NB4 (cell line): ENCODE data around the gene MRPL12.
"Not testable (repeated sequence)": the region's sequence is repeated elsewhere in the genome, so short reads cannot be mapped to it uniquely, and the experiment has no call there.

Source experiments
- DNase-seq: peaks from one replicate; pipeline ENCODE4 v3.0.0; 2010; ENCODE audit warnings: low read depth
- H3K4me3 ChIP-seq: one replicate; pipeline ENCODE4 v1.5.1; 2011; ENCODE audit warnings: mild to moderate bottlenecking, low read depth, low read length, moderate library complexity
- MAX ChIP-seq: IDR thresholded peaks from 2 replicates; pipeline ENCODE4 v1.6.1; 2011; ENCODE audit warnings: low read depth, low read length
- MYC ChIP-seq: IDR thresholded peaks from 2 replicates; pipeline ENCODE4 v1.6.1; 2011; ENCODE audit warnings: low read depth, low read length
- POLR2A ChIP-seq: IDR thresholded peaks from 2 replicates; pipeline ENCODE4 v1.6.1; 2011; ENCODE audit warnings: mild to moderate bottlenecking; ENCODE audit not compliant: insufficient read length; ENCODE audit errors: extremely low read depth
- TF ChIP-seq, protein P1 (sequence below): IDR thresholded peaks from one replicate; pipeline ENCODE4 v1.5.1; 2012; ENCODE audit warnings: low read depth, low read length

Gene MRPL12

DNA sequence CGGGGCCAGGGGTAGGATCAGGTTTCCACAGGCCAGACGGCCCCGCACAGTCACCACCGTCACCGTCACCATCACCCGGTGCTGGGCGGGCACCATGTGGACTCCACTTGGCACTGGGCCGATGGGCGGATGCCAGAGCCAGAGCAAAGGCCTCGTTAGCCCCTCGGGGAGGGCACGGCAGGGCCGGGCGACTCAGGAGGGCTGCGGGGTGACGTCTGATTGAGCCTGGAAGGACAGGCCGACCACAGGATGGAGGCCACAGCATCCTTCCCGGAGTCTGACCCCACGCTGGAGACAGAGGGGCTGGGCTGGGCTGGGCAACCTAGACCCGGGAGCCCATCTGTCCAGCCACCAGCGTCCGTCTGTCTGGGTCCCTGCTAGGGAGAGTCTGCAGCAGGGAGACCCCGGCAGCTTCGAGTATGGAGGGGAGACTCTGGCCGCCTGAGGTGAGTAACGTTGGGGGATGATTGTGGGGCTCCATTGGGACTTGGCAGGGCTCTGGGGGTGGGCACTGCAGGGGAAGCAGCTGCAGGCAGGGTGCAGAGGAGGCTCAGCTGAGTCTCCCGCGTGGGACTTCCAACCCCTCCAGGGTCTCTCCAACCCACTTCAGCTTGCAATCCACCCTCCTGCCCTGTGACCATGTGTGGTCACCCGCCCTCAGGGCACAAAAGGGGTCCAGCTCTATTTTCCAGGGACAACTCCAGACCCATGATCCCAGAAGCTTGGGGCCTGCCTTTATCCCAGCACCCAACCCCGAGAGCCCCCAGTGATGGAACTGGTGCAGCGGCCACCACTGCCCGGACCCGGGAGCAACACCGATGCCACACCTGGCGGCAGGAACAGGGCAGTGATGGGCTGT is 31.5 kb downstream of the MRPL12 start:
- no peak for DNase-seq
- peak overlapping the region; percentile 37 for H3K4me3 ChIP-seq
- TF ChIP-seq MAX = no peak
- TF ChIP-seq POLR2A = no peak
- TF ChIP-seq, protein P1, sequence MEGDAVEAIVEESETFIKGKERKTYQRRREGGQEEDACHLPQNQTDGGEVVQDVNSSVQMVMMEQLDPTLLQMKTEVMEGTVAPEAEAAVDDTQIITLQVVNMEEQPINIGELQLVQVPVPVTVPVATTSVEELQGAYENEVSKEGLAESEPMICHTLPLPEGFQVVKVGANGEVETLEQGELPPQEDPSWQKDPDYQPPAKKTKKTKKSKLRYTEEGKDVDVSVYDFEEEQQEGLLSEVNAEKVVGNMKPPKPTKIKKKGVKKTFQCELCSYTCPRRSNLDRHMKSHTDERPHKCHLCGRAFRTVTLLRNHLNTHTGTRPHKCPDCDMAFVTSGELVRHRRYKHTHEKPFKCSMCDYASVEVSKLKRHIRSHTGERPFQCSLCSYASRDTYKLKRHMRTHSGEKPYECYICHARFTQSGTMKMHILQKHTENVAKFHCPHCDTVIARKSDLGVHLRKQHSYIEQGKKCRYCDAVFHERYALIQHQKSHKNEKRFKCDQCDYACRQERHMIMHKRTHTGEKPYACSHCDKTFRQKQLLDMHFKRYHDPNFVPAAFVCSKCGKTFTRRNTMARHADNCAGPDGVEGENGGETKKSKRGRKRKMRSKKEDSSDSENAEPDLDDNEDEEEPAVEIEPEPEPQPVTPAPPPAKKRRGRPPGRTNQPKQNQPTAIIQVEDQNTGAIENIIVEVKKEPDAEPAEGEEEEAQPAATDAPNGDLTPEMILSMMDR = no peak
- no peak for TF ChIP-seq MYC

GRCh38 chr17:81735264-81736102 is 32.3 kb downstream of the MRPL12 start:
- H3K4me3 ChIP-seq = peak overlapping the region; percentile 37
- TF ChIP-seq MAX = peak; percentile 81
- TF ChIP-seq MYC = peak; percentile 92
- TF ChIP-seq POLR2A = peak; percentile 59
- TF ChIP-seq, protein P1 = no peak
- DNase-seq = peak; percentile 99

- TF ChIP-seq, protein P1 = no peak
- TF ChIP-seq MAX (no peak), POLR2A (no peak), MYC (no peak)
These were observed 35.0 kb downstream of the MRPL12 start for GRCh38 chr17:81737947-81738800.

GRCh38 chr17:81738801-81739393 is 35.7 kb downstream of the MRPL12 start:
- no peak for DNase-seq
- H3K4me3 ChIP-seq = no peak overlapping the region
- TF ChIP-seq, protein P1 = no peak
- no peak for TF ChIP-seq MAX
- TF ChIP-seq POLR2A = no peak
- no peak for TF ChIP-seq MYC

More at GRCh38 chr17:81737947-81738800, 35.0 kb downstream of the MRPL12 start:
- no peak for DNase-seq
- H3K4me3 ChIP-seq = no peak overlapping the region

- H3K4me3 ChIP-seq, DNase-seq: not testable (repeated sequence)
These were observed 36.4 kb downstream of the MRPL12 start for GRCh38 chr17:81739593-81739992.
